Medulla oblongata (tissue), 1 donor: ENCODE measurements around the gene PYDC1.
"Not testable (repeated sequence)": the region's sequence is repeated elsewhere in the genome, so short reads cannot be mapped to it uniquely, and the experiment has no call there.

Experiments used
- DNase-seq: peaks from one replicate; pipeline ENCODE4 v3.0.0-alpha.2; 2015; ENCODE audit errors: extremely low spot score

The PYDC1 gene

DNA sequence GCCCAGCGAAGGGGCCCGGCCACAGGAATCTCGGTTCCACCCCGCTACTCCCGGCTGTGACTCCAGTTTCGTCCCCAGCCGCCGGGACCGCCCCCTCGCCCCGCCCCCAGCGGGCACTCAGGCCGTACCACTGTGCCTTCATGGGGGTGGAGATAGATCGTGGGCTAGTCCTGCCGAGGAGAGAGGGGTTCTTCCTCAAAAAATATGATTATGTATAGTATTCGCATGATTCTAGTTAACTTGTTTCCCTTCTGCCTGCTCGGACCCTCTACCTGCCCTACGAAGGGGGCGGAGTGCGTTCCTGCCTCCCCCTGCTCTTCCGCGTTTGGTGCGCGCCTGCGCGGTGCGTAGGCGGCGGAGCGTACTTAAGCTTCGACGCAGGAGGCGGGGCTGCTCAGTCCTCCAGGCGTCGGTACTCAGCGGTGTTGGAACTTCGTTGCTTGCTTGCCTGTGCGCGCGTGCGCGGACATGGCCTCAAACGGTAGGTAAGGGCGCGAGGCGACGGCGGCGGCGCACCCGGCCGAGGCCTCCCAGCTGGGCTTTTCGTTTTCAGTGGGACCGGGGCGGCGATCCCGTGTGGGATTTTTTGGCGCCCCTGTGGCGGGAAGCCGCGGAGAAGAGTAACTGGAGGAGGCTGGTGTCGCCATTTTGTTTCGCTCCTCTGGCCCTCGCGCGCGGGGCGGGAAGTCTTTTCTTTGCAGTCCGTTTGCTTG lies 37.0 kb downstream of the PYDC1 start, which contains the start of gene FUS:
Gene FUS, plus strand, starts transcription at position 393 of the 713 bp plus-strand sequence. Its CDS starts 76 bp downstream, at position 469.
- DNase-seq: peak; percentile 96

DNA sequence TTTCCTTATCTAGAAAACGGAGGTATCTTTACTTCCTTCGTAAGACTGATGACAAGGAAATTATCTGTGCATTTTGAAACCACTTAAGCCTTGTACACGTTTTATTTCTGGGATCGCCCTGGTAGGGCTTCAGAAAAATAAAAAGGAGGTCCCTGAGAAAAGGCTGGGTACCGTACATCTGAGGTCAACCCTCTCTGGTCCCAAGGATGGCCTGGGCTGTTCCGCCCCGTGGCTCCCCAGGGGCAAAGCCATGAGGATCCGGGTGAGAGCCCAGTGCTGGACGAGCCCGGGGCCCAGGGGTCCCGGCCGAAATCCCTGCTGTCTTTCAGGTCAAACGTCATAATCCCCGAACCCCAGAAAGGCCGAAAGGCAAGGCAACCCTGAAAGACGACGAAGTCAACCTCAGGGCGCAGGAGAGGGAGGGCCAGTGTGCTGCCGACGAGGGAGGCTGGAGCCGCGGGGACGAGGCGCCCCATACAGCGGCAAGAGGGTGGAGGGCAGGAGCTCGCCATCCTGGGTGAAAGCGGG lies 37.7 kb downstream of the PYDC1 start:
- DNase-seq: peak; percentile 14

DNA sequence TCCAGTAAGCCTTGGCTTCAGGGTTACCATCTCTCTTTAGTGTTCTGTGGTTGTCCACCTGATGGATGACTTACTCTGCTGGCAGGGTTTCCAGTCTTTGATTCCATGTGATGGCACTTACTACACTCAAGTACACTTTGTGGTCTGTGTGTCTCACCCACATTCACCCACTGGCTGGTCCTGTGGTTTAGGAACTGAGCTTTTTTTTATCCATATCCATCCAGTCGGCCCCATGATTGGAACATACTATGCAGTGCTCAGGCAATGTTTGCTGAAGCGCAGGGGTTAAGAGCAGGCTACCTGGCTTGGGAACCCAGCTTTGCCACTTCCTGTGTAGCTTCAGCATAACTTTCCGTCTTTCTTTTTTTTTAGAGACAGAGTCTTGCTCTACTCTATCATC lies 39.8 kb downstream of the PYDC1 start:
- no peak for DNase-seq

DNA sequence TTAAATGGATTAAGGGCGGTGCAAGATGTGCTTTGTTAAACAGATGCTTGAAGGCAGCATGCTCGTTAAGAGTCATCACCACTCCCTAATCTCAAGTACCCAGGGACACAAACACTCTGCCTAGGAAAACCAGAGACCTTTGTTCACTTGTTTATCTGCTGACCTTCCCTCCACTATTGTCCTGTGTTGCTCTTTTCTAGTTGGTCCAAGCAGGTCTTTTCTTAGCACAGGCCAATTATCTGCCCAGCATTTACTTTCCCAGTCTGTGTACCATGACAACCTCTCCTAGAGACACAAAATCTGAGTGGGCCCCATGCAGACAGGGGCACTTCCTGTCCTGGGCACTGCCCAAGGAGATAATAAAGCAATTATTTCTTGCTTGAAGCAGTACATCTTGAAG lies 46.9 kb downstream of the PYDC1 start:
- not testable (repeated sequence) for DNase-seq

DNA sequence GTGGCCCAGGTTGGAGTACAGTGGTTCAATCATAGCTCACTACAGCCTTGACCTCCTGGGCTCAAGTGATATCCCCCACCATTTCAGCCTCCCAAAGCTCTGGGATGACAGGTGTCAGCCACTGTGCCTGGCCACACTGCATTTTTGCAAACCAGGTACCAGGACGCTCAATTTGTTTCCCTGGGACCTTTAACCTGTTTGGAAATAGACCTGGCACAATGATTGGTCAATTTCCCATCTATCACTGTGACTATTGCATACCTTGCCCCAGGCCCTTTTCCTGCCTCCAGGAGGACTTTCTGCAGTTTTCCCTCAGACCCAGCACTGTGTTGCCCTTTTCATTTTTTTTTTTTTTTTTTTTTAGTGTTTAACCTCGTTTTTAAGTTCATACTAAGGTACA lies 48.1 kb downstream of the PYDC1 start:
- no peak for DNase-seq

DNA sequence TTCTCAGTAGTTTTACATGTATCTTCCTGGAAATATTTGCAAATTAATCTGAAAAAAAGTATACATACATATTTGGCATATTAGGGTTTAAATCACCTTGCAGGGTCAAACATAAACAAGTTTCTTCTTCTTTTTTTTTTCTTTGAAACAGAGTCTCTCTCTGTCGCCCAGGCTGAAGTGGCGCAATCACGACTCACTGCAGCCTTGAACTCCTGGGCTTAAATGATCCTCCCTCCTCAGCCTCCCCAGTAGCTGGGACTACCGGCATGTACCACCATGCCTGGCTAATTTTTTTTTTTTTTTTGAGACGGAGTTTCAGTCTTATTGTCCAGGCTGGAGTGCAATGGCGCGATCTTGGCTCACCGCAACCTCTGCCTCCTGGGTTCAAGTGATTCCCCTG lies 49.6 kb downstream of the PYDC1 start:
- no peak for DNase-seq
